Left ventricle myocardium superior (tissue), 1 donor: Measurements from ENCODE around the gene CCHCR1. TPM values are rescaled to one million over a fixed set of nuclear protein-coding genes. Genes with fewer than 3 reads are reported as not detected.
"Not testable (repeated sequence)": the region's sequence is repeated elsewhere in the genome, so short reads cannot be mapped to it uniquely, and the experiment has no call there.

Experiments used
- ATAC-seq: fragments of 200-7000 bp; cut with Tn5 transposase; one replicate; pipeline ENCODE4 v1.9.1; 2020; ENCODE audit warnings: mild to moderate bottlenecking, moderate library complexity
- DNase-seq: peaks from one replicate; pipeline ENCODE4 v3.0.0-alpha.2; 2020
- intact Hi-C: fragments of 100-400 bp; cut with micrococcal nuclease; formaldehyde crosslinking; loops from one replicate; pipeline ENCODE4 v1.11.0; 2022
- long read RNA-seq: library from polyadenylated mRNA; unstranded; transcript quantifications from one replicate; pipeline ENCODE4 v2.0.0, GENCODE V29; 2021
- total RNA-seq: library from RNA; stranded (reverse); fragmentation: NEBNext Ultra II Directional; extraction: Animal tissue kit (Norgen Biotek cat#: 25700); gene quantifications from one replicate; pipeline ENCODE4 v1.2.1, GENCODE V29; 2021
- donor health status: DM: no; HTN: yes; CAD: no; lungs with severe emphysema.

CCHCR1 gene
- 11.2 TPM for total RNA-seq
- long read RNA-seq, transcript CCHCR1-201 (18 exons, 2,625 nt) = major isoform, 8 of 19 reads
- long read RNA-seq, partial matches to known transcripts = 4 of 19 reads
- long read RNA-seq, other reads (novel, unspliced or antisense) = 7 of 19 reads

- ATAC-seq = peak; percentile 40
- intact Hi-C loops = no loop called here
- no peak for DNase-seq
These were observed at the start of gene CCHCR1 for GRCh38 chr6:31157513-31158139. CCHCR1 (minus strand) TSS chr6:31157802; CDS start chr6:31157600, 202 bp downstream.

GRCh38 chr6:31205638-31206037 lies 48.0 kb upstream of the CCHCR1 start:
- DNase-seq (no peak), ATAC-seq (no peak)
- intact Hi-C loops = no loop called here

GRCh38 chr6:31204751-31205145 lies 47.1 kb upstream of the CCHCR1 start:
- DNase-seq (no peak), ATAC-seq (no peak)
- intact Hi-C loops = no loop called here

GRCh38 chr6:31203345-31203979 lies 45.9 kb upstream of the CCHCR1 start:
- DNase-seq (no peak), ATAC-seq (peak; percentile 18)
- intact Hi-C loops = no loop called here

- ATAC-seq (no peak), DNase-seq (no peak)
These were observed 44.9 kb upstream of the CCHCR1 start for GRCh38 chr6:31202259-31203166.

GRCh38 chr6:31199105-31199452 lies 41.5 kb upstream of the CCHCR1 start:
- ATAC-seq, intact Hi-C loops, DNase-seq: not testable (repeated sequence)

More at GRCh38 chr6:31202259-31203166, 44.9 kb upstream of the CCHCR1 start:
- intact Hi-C loops = no loop called here

GRCh38 chr6:31197559-31198305 lies 40.1 kb upstream of the CCHCR1 start:
- DNase-seq (peak; percentile 93), ATAC-seq (peak; percentile 89)
- intact Hi-C loops = loop anchor here (2.0 kb wide), 1 partner anchor 169 kb away; no protein-coding TSS in a partner anchor

- DNase-seq, ATAC-seq: not testable (repeated sequence)
- intact Hi-C loops = loop anchor here (2.0 kb wide), 1 partner anchor 170 kb away; no protein-coding TSS in a partner anchor
These were observed 38.8 kb upstream of the CCHCR1 start for GRCh38 chr6:31196251-31197022.

- DNase-seq, intact Hi-C loops, ATAC-seq: not testable (repeated sequence)
These were observed 37.8 kb upstream of the CCHCR1 start for GRCh38 chr6:31195308-31195979.

GRCh38 chr6:31194061-31194834 lies 36.6 kb upstream of the CCHCR1 start:
- no peak for DNase-seq
- intact Hi-C loops = loop anchor here (5.0 kb wide), 1 partner anchor 57 kb away; the partner anchor contains the start of gene PSORS1C2
- no peak for ATAC-seq

GRCh38 chr6:31193206-31193605 lies 35.6 kb upstream of the CCHCR1 start:
- DNase-seq (no peak), ATAC-seq (no peak)
- intact Hi-C loops = loop anchor here (5.0 kb wide), 1 partner anchor 56 kb away; the partner anchor contains the start of gene PSORS1C2

- peak; percentile 23 for ATAC-seq
- DNase-seq = peak; percentile 75
- intact Hi-C loops = loop anchor here (5.0 kb wide), 1 partner anchor 55 kb away; the partner anchor contains the start of gene PSORS1C2
These were observed 35.0 kb upstream of the CCHCR1 start for GRCh38 chr6:31192431-31193105.

GRCh38 chr6:31190488-31190887 lies 32.9 kb upstream of the CCHCR1 start:
- ATAC-seq (no peak), DNase-seq (no peak)

GRCh38 chr6:31189223-31189622 lies 31.6 kb upstream of the CCHCR1 start:
- intact Hi-C loops, ATAC-seq, DNase-seq: not testable (repeated sequence)

More at GRCh38 chr6:31190488-31190887, 32.9 kb upstream of the CCHCR1 start:
- intact Hi-C loops = loop anchor here (5.0 kb wide), 1 partner anchor 53 kb away; the partner anchor contains the start of gene PSORS1C2

- intact Hi-C loops = no loop called here
- no peak for ATAC-seq
- DNase-seq = no peak
These were observed 30.2 kb upstream of the CCHCR1 start for GRCh38 chr6:31187780-31188194.
